Uterus (tissue), 4 donors: Measurements from ENCODE around the gene PPFIBP2. TPM values are rescaled to one million over a fixed set of nuclear protein-coding genes. Genes with fewer than 3 reads are reported as not detected.

Source experiments
- DNase-seq, 2 donors: peaks; one replicate each; pipeline ENCODE4 v3.0.0-alpha.2; 2019 to 2020
- H3K27ac ChIP-seq, 2 donors: fragments of 200-600 bp; sonication (generic); 1 replicate in 1 of 2; 2 replicates in 1 of 2; pipeline ENCODE4 v1.5.1; 2016 to 2018
- H3K27me3 ChIP-seq, 2 donors: fragments of 200-600 bp; sonication (generic); one replicate each; pipeline ENCODE4 v1.5.1; 2018 to 2019; ENCODE audit warnings: control low read depth in 1 of 2
- H3K36me3 ChIP-seq, 2 donors: fragments of 200-600 bp; sonication (generic); one replicate each; pipeline ENCODE4 v1.5.1; 2019; ENCODE audit warnings: control low read depth in 1 of 2
- H3K4me1 ChIP-seq, 2 donors: fragments of 200-600 bp; sonication (generic); one replicate each; pipeline ENCODE4 v1.5.1; 2018 to 2019; ENCODE audit warnings: control low read depth in 1 of 2
- H3K4me3 ChIP-seq, 2 donors: fragments of 200-600 bp; sonication (generic); 1 replicate in 1 of 2; 2 replicates in 1 of 2; pipeline ENCODE4 v1.5.1; 2018 to 2019; ENCODE audit warnings: mild to moderate bottlenecking in 1 of 2
- H3K9me3 ChIP-seq, 2 donors: fragments of 200-600 bp; sonication (generic); one replicate each; pipeline ENCODE4 v1.5.1; 2019; ENCODE audit warnings: control low read depth in 1 of 2
- CTCF ChIP-seq, 4 experiments: fragments of 200-600 bp in 2 of 4; fragments of 450-650 bp in 2 of 4; sonication (generic) in 2 of 4; IDR thresholded peaks; one replicate each; pipeline ENCODE4 v1.5.1; 2016 to 2019; ENCODE audit warnings: antibody characterized with exemption in 4 of 4, mild to moderate bottlenecking in 2 of 4, moderate library complexity in 1 of 4
- POLR2A ChIP-seq, 2 donors: fragments of 450-650 bp; IDR thresholded peaks; one replicate each; pipeline ENCODE4 v1.6.1; 2016; ENCODE audit warnings: antibody characterized with exemption in 2 of 2, mild to moderate bottlenecking in 1 of 2, moderate library complexity in 1 of 2
- intact Hi-C: fragments of 100-400 bp; cut with DNase I; formaldehyde crosslinking; loops from one replicate; pipeline ENCODE4 v1.15.1; 2023; ENCODE audit warnings: low total_unique reads
- total RNA-seq, 4 donors: library from RNA; depleted of rRNA in 3 of 4; stranded (reverse); fragments of >200 nt in 3 of 4; gene quantifications; one replicate each; pipeline versions ENCODE4 v1.1.0 to v1.2.4, GENCODE V29; 2014 to 2023
- donor health status: DM: yes; HTN: yes; CAD: no.

PPFIBP2 gene
- total RNA-seq, 4 donors from 2014 or later: 2.1 to 36.2 (median 15.2) TPM

- Histone ChIP-seq H3K27me3 (no peaks in the 10 kb centered on the region), H3K4me3 (no peak overlapping the region), H3K36me3 (no peaks in the 10 kb centered on the region), H3K9me3 (no peaks in the 10 kb centered on the region), H3K4me1 (no peaks in the 10 kb centered on the region), H3K27ac (no peak overlapping the region)
- TF ChIP-seq CTCF (IDR thresholded peaks at IDR 0.05): peak; percentile 68 to 85 (median 77)
- TF ChIP-seq POLR2A (IDR thresholded peaks at IDR 0.05): no peak
- DNase-seq: no peak
- intact Hi-C loops: loop anchor here (5.0 kb wide), 1 partner anchor 116 kb away; no protein-coding TSS in a partner anchor
These were observed 174.5 kb downstream of the PPFIBP2 start for GRCh38 chr11:7688238-7688826.

GRCh38 chr11:7689239-7689638 is 175.4 kb downstream of the PPFIBP2 start:
- H3K9me3 ChIP-seq: no peaks in the 10 kb centered on the region
- no peaks in the 10 kb centered on the region for H3K4me1 ChIP-seq
- no peak for TF ChIP-seq POLR2A (IDR thresholded peaks at IDR 0.05)
- no peak for TF ChIP-seq CTCF (IDR thresholded peaks at IDR 0.05)
- no peak for DNase-seq
- no peaks in the 10 kb centered on the region for H3K27me3 ChIP-seq
- no peaks in the 10 kb centered on the region for H3K36me3 ChIP-seq
- no peak overlapping the region for H3K4me3 ChIP-seq
- intact Hi-C loops: loop anchor here (5.0 kb wide), 1 partner anchor 117 kb away; no protein-coding TSS in a partner anchor
- no peak overlapping the region for H3K27ac ChIP-seq

GRCh38 chr11:7690648-7691047 is 176.8 kb downstream of the PPFIBP2 start:
- TF ChIP-seq CTCF (IDR thresholded peaks at IDR 0.05) (no peak), POLR2A (IDR thresholded peaks at IDR 0.05) (no peak)
- intact Hi-C loops: no loop called here
- DNase-seq: no peak
- Histone ChIP-seq H3K36me3 (no peaks in the 10 kb centered on the region), H3K4me1 (no peaks in the 10 kb centered on the region), H3K4me3 (no peak overlapping the region), H3K27ac (no peak overlapping the region), H3K9me3 (no peaks in the 10 kb centered on the region), H3K27me3 (no peaks in the 10 kb centered on the region)

GRCh38 chr11:7691759-7692350 is 178.1 kb downstream of the PPFIBP2 start:
- Histone ChIP-seq H3K4me1 (no peaks in the 10 kb centered on the region), H3K27ac (no peak overlapping the region), H3K27me3 (no peaks in the 10 kb centered on the region), H3K4me3 (no peak overlapping the region), H3K9me3 (no peaks in the 10 kb centered on the region), H3K36me3 (no peaks in the 10 kb centered on the region)
- intact Hi-C loops: no loop called here
- TF ChIP-seq POLR2A (IDR thresholded peaks at IDR 0.05) (no peak), CTCF (IDR thresholded peaks at IDR 0.05) (no peak)
- no peak for DNase-seq

GRCh38 chr11:7692426-7692825 is 178.6 kb downstream of the PPFIBP2 start:
- intact Hi-C loops: no loop called here

More at GRCh38 chr11:7692426-7692825, 178.6 kb downstream of the PPFIBP2 start:
- Histone ChIP-seq H3K36me3 (no peaks in the 10 kb centered on the region), H3K4me3 (no peak overlapping the region), H3K27ac (no peak overlapping the region), H3K9me3 (no peaks in the 10 kb centered on the region), H3K27me3 (no peaks in the 10 kb centered on the region), H3K4me1 (no peaks in the 10 kb centered on the region)
- no peak for DNase-seq
- TF ChIP-seq POLR2A (IDR thresholded peaks at IDR 0.05) (no peak), CTCF (IDR thresholded peaks at IDR 0.05) (no peak)
